ENCODE data around the gene WBP2.
"Not testable (repeated sequence)": the region's sequence is repeated elsewhere in the genome, so short reads cannot be mapped to it uniquely, and the experiment has no call there.

Gene WBP2

GRCh38 chr17:75812096-75813013, 42.8 kb downstream of the WBP2 start:
- no peak for DNase-seq

GRCh38 chr17:75811174-75811573, 44.0 kb downstream of the WBP2 start:
- no peak for DNase-seq

- DNase-seq: not testable (repeated sequence)
Measured at GRCh38 chr17:75810756-75811155, 44.4 kb downstream of the WBP2 start.

GRCh38 chr17:75810216-75810615, 44.9 kb downstream of the WBP2 start:
- DNase-seq: no peak

- no peak for DNase-seq
Measured at GRCh38 chr17:75809631-75810111, 45.5 kb downstream of the WBP2 start.

GRCh38 chr17:75808905-75809621, 46.1 kb downstream of the WBP2 start:
- DNase-seq: no peak

GRCh38 chr17:75808549-75808904, 46.6 kb downstream of the WBP2 start:
- DNase-seq: no peak

- no peak for DNase-seq
Measured at GRCh38 chr17:75807861-75808260, 47.3 kb downstream of the WBP2 start.

GRCh38 chr17:75806822-75807500, 48.2 kb downstream of the WBP2 start:
- no peak for DNase-seq

- no peak for DNase-seq
Measured at GRCh38 chr17:75803883-75804282, 51.3 kb downstream of the WBP2 start.

- DNase-seq: no peak
Measured at GRCh38 chr17:75799402-75799801, 55.7 kb downstream of the WBP2 start.

GRCh38 chr17:75795820-75796607, 59.1 kb downstream of the WBP2 start:
- DNase-seq: no peak
